K562 (cell line): ENCODE results near the gene POU2AF3. TPM values are rescaled to one million over a fixed set of nuclear protein-coding genes. Genes with fewer than 3 reads are reported as not detected.

ENCODE experiments used
- ATAC-seq: fragments of 200-7000 bp; cut with Tn5 transposase; 3 replicates; pipeline ENCODE4 v1.9.1; 2020; ENCODE audit warnings: moderate library complexity
- BruUV-seq: library from RNA; stranded (reverse); fragments of 400-500 nt; replicated peaks from 2 replicates; lab custom pipeline; 2021; lab: Mats Ljungman, UMichigan
- CTCF ChIA-PET: fragments of 300-600 bp; formaldehyde crosslinking; extraction: SDS; loops from one replicate; lab custom pipeline; 2021; ENCODE audit warnings: low intra/inter-chr PET ratio; lab: Yijun Ruan, JAX
- POLR2A ChIA-PET: fragments of 300-600, 350-650 bp; sonication (Branson Sonifier 250); formaldehyde crosslinking; extraction: SDS; loops from one replicate; lab custom pipeline; 2021; ENCODE audit warnings: antibody characterized with exemption, inconsistent platforms; lab: Yijun Ruan, JAX
- DNase-seq, 4 experiments: peaks; one replicate each; pipeline versions ENCODE4 v3.0.0 to v3.0.0-alpha.2; 2011 to 2018; ENCODE audit warnings: low spot score in 3 of 4, mixed read lengths in 3 of 4; ENCODE audit errors: extremely low read depth in 1 of 4
- FAIRE-seq: peaks from 2 replicates; lab custom pipeline; 2011; peaks lifted over from hg19 to GRCh38; lab: Jason Lieb, UNC
- H2AFZ ChIP-seq: 2 replicates; pipeline ENCODE4 v1.6.0; 2011; ENCODE audit warnings: low read depth, low read length, control low read depth, inconsistent platforms
- H3K27ac ChIP-seq: fragments of 200-600 bp; 3 replicates; pipeline ENCODE4 v1.8.0; 2011; ENCODE audit warnings: low read depth, mild to moderate bottlenecking, control low read depth, inconsistent platforms, low read length, moderate library complexity, mixed read lengths; ENCODE audit errors: extremely low read depth
- H3K27me3 ChIP-seq, 2 experiments: fragments of 300-600 bp in 1 of 2; 2 replicates in 1 of 2; 3 replicates in 1 of 2; pipeline versions ENCODE4 v1.6.0 to v1.8.0; 2011; ENCODE audit warnings: inconsistent platforms in 2 of 2, low read length in 2 of 2, mild to moderate bottlenecking in 1 of 2, mixed read lengths in 1 of 2, moderate library complexity in 1 of 2; ENCODE audit not compliant: control insufficient read depth in 2 of 2, insufficient read depth in 2 of 2
- H3K36me3 ChIP-seq: fragments of 300-600 bp; 3 replicates; pipeline ENCODE4 v1.8.0; 2011; ENCODE audit warnings: mild to moderate bottlenecking, low read length, inconsistent platforms; ENCODE audit not compliant: control insufficient read depth, insufficient read depth
- H3K4me1 ChIP-seq, 2 experiments: fragments of 200-600 bp in 1 of 2; replicated peaks in 1 of 2; 2 replicates in 1 of 2; 3 replicates in 1 of 2; pipeline versions ENCODE4 v1.5.1 to v1.8.0; 2011; ENCODE audit warnings: inconsistent platforms in 2 of 2, low read length in 2 of 2, mild to moderate bottlenecking in 1 of 2, mixed read lengths in 1 of 2, moderate library complexity in 1 of 2; ENCODE audit not compliant: control insufficient read depth in 2 of 2, insufficient read depth in 2 of 2
- H3K4me2 ChIP-seq: 2 replicates; pipeline ENCODE4 v1.6.1; 2011; ENCODE audit warnings: low read length, control low read depth, inconsistent platforms, mixed read lengths; ENCODE audit not compliant: insufficient read depth
- H3K4me3 ChIP-seq: fragments of 200-600 bp; sonication (generic), shearing (Covaris generic); 2 replicates; pipeline ENCODE4 v1.5.1; 2016; ENCODE audit warnings: control low read depth, inconsistent platforms
- H3K79me2 ChIP-seq: fragments of 200-600 bp; 3 replicates; pipeline ENCODE4 v1.8.0; 2011; ENCODE audit warnings: low read length, inconsistent platforms; ENCODE audit not compliant: control insufficient read depth, insufficient read depth
- H3K9ac ChIP-seq, 2 experiments: 2 replicates each; pipeline versions ENCODE4 v1.6.0 to v1.6.1; 2011; ENCODE audit warnings: low read depth in 2 of 2, low read length in 2 of 2, control low read depth in 1 of 2, inconsistent platforms in 1 of 2, mild to moderate bottlenecking in 1 of 2, mixed read lengths in 1 of 2; ENCODE audit not compliant: insufficient read depth in 1 of 2
- H3K9me1 ChIP-seq: one replicate; pipeline ENCODE4 v1.6.0; 2011; ENCODE audit warnings: inconsistent platforms, mild to moderate bottlenecking, low read length, moderate library complexity; ENCODE audit not compliant: control insufficient read depth, insufficient read depth
- H3K9me3 ChIP-seq: replicated peaks from 2 replicates; pipeline ENCODE4 v1.5.1; 2011; ENCODE audit warnings: low read depth, low read length, inconsistent platforms; ENCODE audit not compliant: control insufficient read depth, insufficient read depth
- H4K20me1 ChIP-seq: replicated peaks from 2 replicates; pipeline ENCODE4 v1.6.1; 2011; ENCODE audit warnings: low read length, inconsistent platforms, mixed read lengths; ENCODE audit not compliant: control insufficient read depth, insufficient read depth
- CBFB ChIP-seq: sonication (generic); formaldehyde crosslinking; IDR thresholded peaks from 2 replicates; pipeline ENCODE4 v1.4.0; 2020; ENCODE audit warnings: mild to moderate bottlenecking, missing genetic modification reagents
- KAT7 ChIP-seq: sonication (generic); formaldehyde crosslinking; IDR thresholded peaks from 2 replicates; pipeline ENCODE4 v1.8.0; 2022; ENCODE audit warnings: missing genetic modification reagents, mild to moderate bottlenecking, borderline replicate concordance
- MCM7 ChIP-seq, 2 experiments: fragments of 450-650 bp; IDR thresholded peaks; 2 replicates each; pipeline ENCODE4 v1.6.1; 2016 to 2018
- NFXL1 ChIP-seq: fragments of 450-650 bp; formaldehyde crosslinking; IDR thresholded peaks from 2 replicates; pipeline ENCODE4 v1.4.0; 2021; ENCODE audit warnings: mild to moderate bottlenecking
- OTX1 ChIP-seq: fragments of 450-650 bp; formaldehyde crosslinking; IDR thresholded peaks from 2 replicates; pipeline ENCODE4 v1.4.0; 2022; ENCODE audit warnings: mild to moderate bottlenecking
- PHF20 ChIP-seq: fragments of 450-650 bp; IDR thresholded peaks from 2 replicates; pipeline ENCODE4 v1.6.1; 2018; ENCODE audit not compliant: partially characterized antibody
- PTRF ChIP-seq: fragments of 450-650 bp; IDR thresholded peaks from 2 replicates; pipeline ENCODE4 v1.6.1; 2016; ENCODE audit warnings: mild to moderate bottlenecking, missing genetic modification characterization, missing compliant biosample characterization
- RBM34 ChIP-seq: fragments of 200-400 bp; formaldehyde crosslinking; IDR thresholded peaks from 2 replicates; pipeline ENCODE4 v1.6.1; 2018; ENCODE audit warnings: low read length, borderline replicate concordance; ENCODE audit not compliant: insufficient read depth
- RFX7 ChIP-seq: fragments of 250-450 bp; sonication (Bioruptor Pico); IDR thresholded peaks from 2 replicates; pipeline ENCODE4 v1.5.1; 2021; ENCODE audit warnings: mild to moderate bottlenecking
- TRIM24 ChIP-seq, 2 experiments: fragments of 450-650 bp; IDR thresholded peaks; 2 replicates each; pipeline ENCODE4 v1.6.1; 2016
- ZC3H8 ChIP-seq: fragments of 450-650 bp; IDR thresholded peaks from 2 replicates; pipeline ENCODE4 v1.6.1; 2017
- ZNF699 ChIP-seq: fragments of 250-450 bp; sonication (Bioruptor Pico); IDR thresholded peaks from 2 replicates; pipeline ENCODE4 v1.8.0; 2021; ENCODE audit warnings: mild to moderate bottlenecking, moderate library complexity; ENCODE audit not compliant: insufficient replicate concordance
- ZNF75A ChIP-seq: fragments of 450-650 bp; formaldehyde crosslinking; IDR thresholded peaks from 2 replicates; pipeline ENCODE4 v1.4.0; 2020; ENCODE audit warnings: mild to moderate bottlenecking
- WGBS: fragments of 100-300 bp; shearing (Covaris generic); methylation state at CpG from one replicate; pipeline ENCODE4 v1.1.6; 2016; ENCODE audit warnings: low coverage, mixed read lengths; ENCODE audit not compliant: insufficient coverage; ENCODE audit errors: missing lambda C conversion rate; 5-methylcytosine and 5-hydroxymethylcytosine counted together
- in situ Hi-C: fragments of 300-500 bp; cut with MboI; formaldehyde crosslinking; loops from 4 replicates; pipeline ENCODE4 v1.15.0; 2018; ENCODE audit warnings: inconsistent platforms, mixed read lengths
- intact Hi-C: fragments of 100-400 bp; cut with micrococcal nuclease; formaldehyde crosslinking; loops from 2 replicates; pipeline ENCODE4 v1.14.2; 2022
- polyA plus RNA-seq, 8 experiments: library from polyadenylated mRNA; depleted of rRNA in 4 of 8; stranded (reverse) in 5 of 8; unstranded in 3 of 8; fragments of >200 nt; fragmentation: Nextera tagmentation in 2 of 8; fragmentation: Illumina TruSeq in 1 of 8; extraction: Ambion mirVana in 2 of 8; extraction: Trizol in 1 of 8; gene quantifications; 2 replicates each; pipeline versions ENCODE4 v1.2.1 to v1.2.3, GENCODE V29; 2011 to 2014; ENCODE audit warnings: inconsistent platforms in 1 of 8, missing spikeins in 1 of 8
- total RNA-seq, 7 experiments: library from RNA; depleted of rRNA in 6 of 7; stranded (reverse); fragments of >200 nt in 6 of 7; fragmentation: Illumina TruSeq in 2 of 7; extraction: Trizol in 2 of 7; gene quantifications; 2 replicates each; pipeline versions ENCODE4 v1.2.1 to v1.2.3, GENCODE V29; 2011 to 2021; ENCODE audit warnings: low replicate concordance in 1 of 7

Gene POU2AF3
- total and polyA plus RNA-seq, 9 of the 15 experiments (the other 6 are each of a cell fraction or from before 2014, with no cell fraction given): not detected

- 2% methylated on average over 6 of the region's 6 CpGs for WGBS
- no TSS peak for BruUV-seq
- H3K79me2 ChIP-seq: no peaks in the 10 kb centered on the region
- no peaks in the 10 kb centered on the region for H4K20me1 ChIP-seq
- H3K4me3 ChIP-seq: no peak overlapping the region
- H3K9ac ChIP-seq: no peak overlapping the region
- POLR2A ChIA-PET: no interaction called here
- TF ChIP-seq ZNF75A (CRISPR knock-in tag): no peak
- TF ChIP-seq RBM34: no peak
- no peak for TF ChIP-seq MCM7 (IDR thresholded peaks at IDR 0.05)
- TF ChIP-seq CBFB (CRISPR knock-in tag): no peak
- TF ChIP-seq ZNF699: no peak
- no peak for TF ChIP-seq PTRF (tag)
- TF ChIP-seq TRIM24 (IDR thresholded peaks at IDR 0.05): no peak
- no peak for TF ChIP-seq RFX7
- TF ChIP-seq NFXL1: no peak
- TF ChIP-seq ZC3H8: no peak
- TF ChIP-seq OTX1: no peak
- no peak for TF ChIP-seq PHF20
- TF ChIP-seq KAT7 (CRISPR knock-in tag): no peak
- CTCF ChIA-PET: no interaction called here
- ATAC-seq (no peak), DNase-seq (no peak), FAIRE-seq (no peak)
- no peak overlapping the region for H3K27ac ChIP-seq
- H3K4me2 ChIP-seq: no peak overlapping the region
- H3K36me3 ChIP-seq: no peaks in the 10 kb centered on the region
- H2AFZ ChIP-seq: no peak overlapping the region
- H3K27me3 ChIP-seq: peaks cover 0 to 8% of the 10 kb centered on the region in 2 experiments; a peak in 2 of 5 replicates
- intact Hi-C loops: no loop called here
- H3K4me1 ChIP-seq: no peaks in the 10 kb centered on the region
- H3K9me1 ChIP-seq: no peaks in the 10 kb centered on the region
- no peaks in the 10 kb centered on the region for H3K9me3 ChIP-seq
- in situ Hi-C loops: no loop called here
Measured at GRCh38 chr11:111310723-111311122, 12.4 kb downstream of the POU2AF3 start.
